Activated CD8-positive, alpha-beta T cell treated with anti-CD3 and anti-CD28 coated beads for 36 hours (primary cell): ENCODE results near the gene SRPRB. TPM values are rescaled to one million over a fixed set of nuclear protein-coding genes. Genes with fewer than 3 reads are reported as not detected.

Experiments used
- ATAC-seq: fragments of 200-7000 bp; cut with Tn5 transposase; one replicate; pipeline ENCODE4 v1.10.0; 2021; ENCODE audit warnings: mild to moderate bottlenecking, moderate library complexity
- CTCF ChIA-PET: fragments of 350-600 bp; sonication (Branson Sonifier 250); formaldehyde crosslinking; loops from one replicate; lab custom pipeline; 2021; ENCODE audit warnings: antibody characterized with exemption; lab: Charles Lee
- POLR2A ChIA-PET: fragments of 350-600 bp; sonication (Branson Sonifier 250); formaldehyde crosslinking; loops from one replicate; lab custom pipeline; 2021; ENCODE audit warnings: antibody characterized with exemption; lab: Charles Lee
- DNase-seq: peaks from one replicate; pipeline ENCODE4 v3.0.0-alpha.2; 2020
- H3K27ac Mint-ChIP-seq: one replicate; pipeline ENCODE4 v1.8.0; 2021; ENCODE audit warnings: mild to moderate bottlenecking, mixed read lengths
- H3K27me3 Mint-ChIP-seq: one replicate; pipeline ENCODE4 v1.8.0; 2021; ENCODE audit warnings: mixed read lengths
- H3K36me3 Mint-ChIP-seq: one replicate; pipeline ENCODE4 v1.8.0; 2021; ENCODE audit warnings: low read depth, mixed read lengths
- H3K4me1 Mint-ChIP-seq: one replicate; pipeline ENCODE4 v1.8.0; 2021; ENCODE audit warnings: low read depth, mixed read lengths
- H3K4me3 Mint-ChIP-seq: one replicate; pipeline ENCODE4 v1.8.0; 2021; ENCODE audit warnings: mild to moderate bottlenecking, moderate library complexity, mixed read lengths
- H3K9me3 Mint-ChIP-seq: one replicate; pipeline ENCODE4 v1.8.0; 2021; ENCODE audit warnings: mixed read lengths
- intact Hi-C: fragments of 100-400 bp; cut with micrococcal nuclease; formaldehyde crosslinking; loops from one replicate; pipeline ENCODE4 v1.10.0; 2022
- total RNA-seq, 2 experiments: library from RNA; stranded (reverse); gene quantifications; one replicate each; pipeline ENCODE4 v1.2.3, GENCODE V29; 2021
- TF ChIP-seq, protein P1 (sequence below): fragments of 200-600 bp; IDR thresholded peaks from one replicate; pipeline ENCODE4 v1.8.0; 2022; ENCODE audit warnings: antibody characterized with exemption, mild to moderate bottlenecking

Gene SRPRB
- total RNA-seq, 2 experiments from 2014 or later, result 63.8 to 65.8 TPM

DNA sequence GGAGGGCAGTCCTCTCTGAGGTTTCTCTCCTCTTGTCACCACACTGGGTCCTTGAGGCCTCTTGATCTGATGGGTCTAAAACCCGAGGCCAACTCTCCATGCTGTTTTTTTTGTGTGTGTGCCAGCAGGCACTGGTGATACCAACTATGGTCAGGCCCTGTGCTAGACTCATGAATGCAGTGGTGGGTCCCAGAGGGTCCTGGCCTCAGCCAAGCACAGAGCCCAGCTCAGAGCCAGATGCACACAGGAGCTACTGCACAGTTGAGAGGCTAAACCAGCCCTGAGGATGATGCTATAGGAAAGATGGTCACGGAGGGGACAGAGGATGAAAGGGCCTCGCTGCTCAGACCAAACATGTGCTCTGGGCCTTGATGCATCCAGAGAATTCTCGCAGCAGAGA is 56.5 kb downstream of the SRPRB start:
- Mint-ChIP-seq H3K27ac (no peak overlapping the region), H3K27me3 (peaks cover 1% of the 10 kb centered on the region), H3K4me3 (no peak overlapping the region), H3K9me3 (no peaks in the 10 kb centered on the region), H3K36me3 (no peaks in the 10 kb centered on the region), H3K4me1 (peaks cover 6% of the 10 kb centered on the region)
- TF ChIP-seq, protein P1, sequence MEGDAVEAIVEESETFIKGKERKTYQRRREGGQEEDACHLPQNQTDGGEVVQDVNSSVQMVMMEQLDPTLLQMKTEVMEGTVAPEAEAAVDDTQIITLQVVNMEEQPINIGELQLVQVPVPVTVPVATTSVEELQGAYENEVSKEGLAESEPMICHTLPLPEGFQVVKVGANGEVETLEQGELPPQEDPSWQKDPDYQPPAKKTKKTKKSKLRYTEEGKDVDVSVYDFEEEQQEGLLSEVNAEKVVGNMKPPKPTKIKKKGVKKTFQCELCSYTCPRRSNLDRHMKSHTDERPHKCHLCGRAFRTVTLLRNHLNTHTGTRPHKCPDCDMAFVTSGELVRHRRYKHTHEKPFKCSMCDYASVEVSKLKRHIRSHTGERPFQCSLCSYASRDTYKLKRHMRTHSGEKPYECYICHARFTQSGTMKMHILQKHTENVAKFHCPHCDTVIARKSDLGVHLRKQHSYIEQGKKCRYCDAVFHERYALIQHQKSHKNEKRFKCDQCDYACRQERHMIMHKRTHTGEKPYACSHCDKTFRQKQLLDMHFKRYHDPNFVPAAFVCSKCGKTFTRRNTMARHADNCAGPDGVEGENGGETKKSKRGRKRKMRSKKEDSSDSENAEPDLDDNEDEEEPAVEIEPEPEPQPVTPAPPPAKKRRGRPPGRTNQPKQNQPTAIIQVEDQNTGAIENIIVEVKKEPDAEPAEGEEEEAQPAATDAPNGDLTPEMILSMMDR, result no peak
- ChIA-PET CTCF (no interaction called here), POLR2A (no interaction called here)
- intact Hi-C loops, result no loop called here
- DNase-seq (no peak), ATAC-seq (no peak)

DNA sequence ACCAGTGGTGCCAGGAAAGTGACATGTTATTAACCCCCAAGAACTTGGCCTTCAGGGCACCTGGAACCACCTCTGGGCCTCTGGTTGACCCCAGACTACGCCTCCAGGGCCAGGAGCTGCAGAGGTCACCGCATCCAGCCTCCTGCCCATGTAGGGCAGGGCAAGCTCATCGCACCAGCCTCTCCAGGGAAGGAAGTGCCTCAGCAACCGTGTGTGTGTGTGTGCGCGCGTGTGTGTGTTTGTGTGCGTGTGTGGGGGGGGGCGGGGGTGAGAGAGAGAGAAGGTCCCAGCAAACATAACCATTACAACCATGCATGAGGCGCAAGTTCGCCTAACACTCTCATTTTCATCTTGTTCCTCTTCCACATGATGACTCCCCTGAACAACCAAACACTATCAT is 58.3 kb downstream of the SRPRB start:
- Mint-ChIP-seq H3K4me1 (no peaks in the 10 kb centered on the region), H3K4me3 (no peak overlapping the region), H3K27me3 (peaks cover 1% of the 10 kb centered on the region), H3K27ac (no peak overlapping the region), H3K36me3 (no peaks in the 10 kb centered on the region), H3K9me3 (no peaks in the 10 kb centered on the region)
- CTCF ChIA-PET, result interaction anchor here (1.0 kb wide), 1 partner anchor 43 kb away, joined by 4 read pairs; no protein-coding TSS in a partner anchor
- TF ChIP-seq, protein P1, result no peak
- intact Hi-C loops, result no loop called here
- POLR2A ChIA-PET, result no interaction called here
- ATAC-seq, result no peak
- no peak for DNase-seq

DNA sequence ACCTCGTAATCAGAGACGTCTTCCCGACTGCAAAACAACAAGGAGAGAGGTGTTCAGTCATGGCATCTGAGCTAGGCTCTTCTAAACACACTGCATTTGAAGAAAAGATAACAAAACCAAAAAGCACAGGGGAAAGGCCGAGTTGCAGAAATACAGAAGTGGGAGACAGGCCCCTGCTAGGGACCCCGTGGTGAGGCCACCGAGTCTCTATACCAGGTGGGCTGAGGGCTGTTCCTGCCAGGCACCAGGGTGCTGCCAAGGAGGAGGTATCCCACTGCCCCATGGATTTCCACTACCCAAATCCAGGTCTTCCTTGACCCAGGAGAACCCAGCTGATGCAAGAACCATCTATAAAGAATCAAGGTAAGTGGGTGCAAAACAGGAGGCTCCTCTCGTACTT is 59.0 kb downstream of the SRPRB start:
- no peaks in the 10 kb centered on the region for H3K36me3 Mint-ChIP-seq
- TF ChIP-seq, protein P1, result no peak
- DNase-seq (no peak), ATAC-seq (no peak)
- POLR2A ChIA-PET, result no interaction called here
- H3K27me3 Mint-ChIP-seq, result peaks cover 1% of the 10 kb centered on the region
- H3K9me3 Mint-ChIP-seq, result no peaks in the 10 kb centered on the region
- H3K4me3 Mint-ChIP-seq, result no peak overlapping the region
- intact Hi-C loops, result no loop called here
- no peaks in the 10 kb centered on the region for H3K4me1 Mint-ChIP-seq
- CTCF ChIA-PET, result interaction anchor here (1.0 kb wide), 1 partner anchor 16 kb away, joined by 3 read pairs; no protein-coding TSS in a partner anchor
- no peak overlapping the region for H3K27ac Mint-ChIP-seq

DNA sequence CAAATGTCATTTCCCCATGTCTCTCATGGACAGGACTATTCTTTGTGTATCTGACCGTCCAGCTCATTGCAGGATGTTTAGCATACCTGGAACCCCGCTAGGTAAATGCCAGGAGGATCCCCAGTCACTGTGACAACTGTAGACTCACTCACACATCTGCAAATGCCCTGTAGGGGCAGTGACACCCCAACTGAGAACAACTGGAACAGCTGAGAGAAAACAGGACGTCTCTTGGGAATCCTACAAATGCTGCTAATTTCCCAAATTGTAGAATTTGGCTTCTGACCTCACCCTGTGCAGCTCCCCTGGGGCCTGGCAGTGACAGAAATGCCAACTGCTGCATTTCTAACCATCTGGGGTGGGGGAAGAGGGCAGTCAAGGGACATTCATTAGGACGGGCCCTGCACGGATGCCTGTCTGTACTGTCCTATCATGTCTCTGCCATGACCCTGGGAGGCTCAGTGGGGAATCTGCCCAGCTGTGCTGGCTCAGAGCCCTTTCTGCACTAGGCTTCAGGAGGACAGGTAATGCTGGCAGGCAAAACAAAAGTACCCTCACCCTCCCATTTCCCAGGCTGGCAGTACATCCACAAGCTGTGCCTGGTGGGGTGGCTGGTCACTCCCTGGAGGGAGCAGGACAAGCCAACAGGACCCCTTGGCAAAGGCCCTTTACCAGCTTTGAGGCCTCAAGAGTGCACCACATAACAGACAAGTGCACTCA is 59.7 kb downstream of the SRPRB start:
- ChIA-PET POLR2A (no interaction called here), CTCF (interaction anchor here (0.6 to 1.3 kb wide), 3 partner anchors 16 to 130 kb away, joined by 3 read pairs; no protein-coding TSS in a partner anchor)
- H3K4me1 Mint-ChIP-seq, result no peaks in the 10 kb centered on the region
- no peak for DNase-seq
- no peak for ATAC-seq
- H3K36me3 Mint-ChIP-seq, result no peaks in the 10 kb centered on the region
- H3K27me3 Mint-ChIP-seq, result peaks cover 1% of the 10 kb centered on the region
- TF ChIP-seq, protein P1, result no peak
- H3K4me3 Mint-ChIP-seq, result no peak overlapping the region
- intact Hi-C loops, result no loop called here
- no peak overlapping the region for H3K27ac Mint-ChIP-seq
- no peaks in the 10 kb centered on the region for H3K9me3 Mint-ChIP-seq

DNA sequence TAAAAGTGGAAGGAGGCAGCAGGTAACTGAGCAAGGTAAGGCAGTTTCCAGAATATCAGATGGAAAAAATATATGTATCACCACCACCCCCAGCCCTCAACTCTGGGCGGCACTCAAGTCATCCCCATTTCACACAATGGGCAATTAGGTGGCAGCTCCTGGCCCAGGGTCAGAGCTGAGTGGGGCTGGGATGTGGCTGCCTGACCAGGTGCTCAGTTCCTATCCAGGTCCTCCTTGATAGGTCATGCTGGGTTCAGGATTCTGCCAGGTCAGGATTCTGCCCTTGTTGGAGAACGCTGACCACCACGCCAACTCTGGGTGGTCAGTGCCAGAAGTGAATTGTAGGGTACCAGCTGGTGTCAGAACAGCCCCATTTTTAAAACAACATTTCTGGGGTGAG is 60.5 kb downstream of the SRPRB start:
- Mint-ChIP-seq H3K27ac (no peak overlapping the region), H3K36me3 (no peaks in the 10 kb centered on the region), H3K9me3 (no peaks in the 10 kb centered on the region), H3K27me3 (peaks cover 1% of the 10 kb centered on the region), H3K4me3 (no peak overlapping the region), H3K4me1 (no peaks in the 10 kb centered on the region)
- ChIA-PET CTCF (interaction anchor here (0.6 to 1.3 kb wide), 2 partner anchors 51 to 129 kb away, joined by 3 read pairs; no protein-coding TSS in a partner anchor), POLR2A (no interaction called here)
- intact Hi-C loops, result no loop called here
- ATAC-seq (no peak), DNase-seq (no peak)
- TF ChIP-seq, protein P1, result no peak
